ENCODE results near the gene FAAP100.

- TF ChIP-seq CTCF (IDR thresholded peaks at IDR 0.05 in 4 of 5, conservative IDR thresholded peaks at IDR 0.05 in 1 of 5), result no peak
- no peak for TF ChIP-seq POLR2A (IDR thresholded peaks at IDR 0.05)
These were observed 11.9 kb upstream of the FAAP100 start for GRCh38 chr17:81563861-81564586.
